HG03045 (cell line): ENCODE measurements around the gene DMD.
"Not testable (repeated sequence)": the region's sequence is repeated elsewhere in the genome, so short reads cannot be mapped to it uniquely, and the experiment has no call there.

Experiments
- ATAC-seq: cut with Tn5 transposase; IDR thresholded peaks from one replicate; pipeline ENCODE4 v1.9.1; 2021; ENCODE audit warnings: mild to moderate bottlenecking, moderate library complexity; ENCODE audit not compliant: unreplicated experiment

DMD gene

GRCh38 chrX:32662516-32662915 is 548.8 kb downstream of the DMD start:
- no peak for ATAC-seq

GRCh38 chrX:32644476-32645245 is 566.7 kb downstream of the DMD start:
- no peak for ATAC-seq

- no peak for ATAC-seq
These were observed 569.1 kb downstream of the DMD start for GRCh38 chrX:32642283-32642682.

GRCh38 chrX:32618154-32618553 is 593.2 kb downstream of the DMD start:
- ATAC-seq: no peak

GRCh38 chrX:32614707-32615106 is 596.6 kb downstream of the DMD start:
- no peak for ATAC-seq

DNA sequence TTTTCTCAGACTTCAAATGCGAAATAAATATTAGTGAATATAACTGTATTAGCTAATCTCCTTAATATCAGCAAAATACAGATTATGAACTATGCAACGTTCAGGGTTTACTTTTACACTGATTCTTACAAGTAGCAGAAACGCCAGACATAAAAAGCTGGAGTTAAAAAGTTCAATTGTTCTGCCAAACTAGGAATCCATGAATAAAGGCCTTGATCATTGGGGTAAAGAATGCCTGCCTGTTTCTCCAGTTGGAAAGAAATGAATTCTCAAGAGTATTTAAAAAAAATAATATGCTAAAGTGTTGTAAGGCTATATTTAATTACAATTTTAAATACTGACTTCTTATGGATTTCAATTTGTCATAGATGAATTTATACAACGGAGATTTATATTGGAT is 612.2 kb downstream of the DMD start:
- no peak for ATAC-seq

GRCh38 chrX:32598707-32599106 is 612.6 kb downstream of the DMD start:
- ATAC-seq: no peak

- ATAC-seq: no peak
These were observed 613.6 kb downstream of the DMD start for GRCh38 chrX:32597777-32598176.

GRCh38 chrX:32592786-32593185 is 618.6 kb downstream of the DMD start:
- ATAC-seq: no peak

DNA sequence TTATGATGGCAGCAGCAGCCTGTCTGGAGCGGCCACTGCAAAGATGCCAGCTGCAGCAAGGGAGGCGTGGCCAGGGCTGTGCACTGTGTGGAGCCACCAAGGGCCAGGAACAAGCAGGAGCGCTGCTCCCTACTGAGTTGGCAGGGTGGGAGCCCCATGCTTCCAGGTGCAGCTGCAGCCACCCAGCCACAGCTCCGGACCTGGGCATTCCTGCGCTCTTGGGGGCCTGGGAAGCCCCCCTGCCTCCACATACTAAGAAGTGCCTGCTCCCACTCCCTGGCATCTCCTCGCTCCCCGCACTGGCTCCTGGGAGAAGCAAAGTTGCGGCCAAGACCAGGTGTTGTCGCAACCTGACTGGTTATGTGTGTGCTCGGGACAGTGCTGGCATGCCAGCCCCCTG is 619.8 kb downstream of the DMD start:
- ATAC-seq: no peak

GRCh38 chrX:32582729-32583128 is 628.6 kb downstream of the DMD start:
- no peak for ATAC-seq

GRCh38 chrX:32576885-32577284 is 634.5 kb downstream of the DMD start:
- no peak for ATAC-seq

- no peak for ATAC-seq
These were observed 638.7 kb downstream of the DMD start for GRCh38 chrX:32572644-32573043.

- no peak for ATAC-seq
These were observed 639.8 kb downstream of the DMD start for GRCh38 chrX:32571579-32571978.

DNA sequence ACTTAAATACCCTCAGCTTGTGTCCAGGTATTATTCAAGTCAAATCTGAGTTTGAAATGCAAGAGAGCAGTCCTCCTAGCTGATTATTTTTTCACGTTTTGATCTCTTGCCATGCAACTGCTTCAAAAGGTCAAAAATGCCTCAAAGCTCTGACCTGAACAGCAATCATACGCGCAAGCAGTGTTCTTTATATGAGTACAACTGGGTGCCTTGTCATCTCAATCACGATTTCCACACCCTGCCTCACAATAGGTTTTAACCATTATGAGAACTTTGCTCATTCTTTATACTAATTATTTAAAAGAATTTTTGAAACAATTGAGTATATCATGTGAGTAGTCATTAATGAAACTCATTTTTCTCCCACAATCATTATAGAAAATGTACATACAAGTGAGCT is 649.1 kb downstream of the DMD start:
- no peak for ATAC-seq

DNA sequence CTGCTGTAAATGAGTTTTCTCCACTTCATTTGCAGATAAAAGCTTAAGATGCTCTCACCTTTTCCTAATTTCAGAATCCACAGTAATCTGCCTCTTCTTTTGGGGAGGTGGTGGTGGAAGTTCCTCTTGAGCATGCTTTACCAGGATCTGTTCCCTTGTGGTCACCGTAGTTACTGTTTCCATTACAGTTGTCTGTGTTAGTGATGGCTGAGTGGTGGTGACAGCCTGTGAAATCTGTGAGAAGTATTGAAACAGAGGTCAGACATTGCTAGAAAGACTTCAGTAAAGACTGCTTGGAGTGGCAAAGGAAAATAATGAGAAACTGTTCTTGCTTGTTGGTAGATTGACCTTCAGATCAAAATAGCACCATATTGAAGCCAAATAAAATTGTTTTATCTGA is 666.2 kb downstream of the DMD start:
- ATAC-seq: no peak

DNA sequence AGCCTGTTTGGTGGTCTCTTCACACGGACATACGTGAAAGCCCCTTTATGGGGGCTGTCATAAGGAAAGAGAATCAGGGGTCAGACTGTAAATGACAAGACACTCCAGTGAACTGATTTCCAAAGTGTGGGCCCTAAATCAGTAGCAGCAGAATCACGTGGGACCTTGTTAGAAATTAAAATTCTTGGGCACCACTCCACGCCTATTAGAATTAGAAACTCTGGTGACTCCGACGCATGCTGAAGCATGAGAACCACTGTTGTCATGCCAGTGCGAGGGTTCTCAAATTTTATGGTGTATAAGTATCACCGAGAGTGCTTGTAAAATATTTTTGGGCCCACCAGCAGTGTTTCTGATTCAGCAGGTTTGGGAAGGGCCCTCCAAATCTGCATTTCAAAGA is 672.8 kb downstream of the DMD start:
- no peak for ATAC-seq

DNA sequence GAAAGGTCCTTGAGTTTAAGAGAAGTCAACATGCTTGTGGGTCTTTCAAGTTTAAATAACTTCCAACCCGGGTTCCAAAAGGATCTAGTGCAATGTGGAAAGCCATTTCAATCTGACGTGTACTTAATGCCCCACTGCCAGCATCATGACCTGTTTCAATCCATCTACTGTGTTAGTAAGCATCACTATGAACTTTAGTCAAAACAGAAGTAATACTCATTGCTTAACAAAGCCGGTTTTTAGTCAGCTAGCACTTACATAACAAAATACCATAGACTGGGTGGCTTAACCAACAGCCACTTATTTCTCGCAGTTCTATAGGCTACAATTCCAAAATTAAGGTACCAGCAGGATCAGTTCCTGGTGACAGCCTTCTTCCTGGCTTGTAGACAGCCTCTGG is 677.5 kb downstream of the DMD start:
- peak; percentile 81 for ATAC-seq

- ATAC-seq: no peak
These were observed 679.1 kb downstream of the DMD start for GRCh38 chrX:32532262-32532661.

- ATAC-seq: no peak
These were observed 680.4 kb downstream of the DMD start for GRCh38 chrX:32530802-32531403.

- ATAC-seq: not testable (repeated sequence)
These were observed 682.9 kb downstream of the DMD start for GRCh38 chrX:32528451-32528850.

DNA sequence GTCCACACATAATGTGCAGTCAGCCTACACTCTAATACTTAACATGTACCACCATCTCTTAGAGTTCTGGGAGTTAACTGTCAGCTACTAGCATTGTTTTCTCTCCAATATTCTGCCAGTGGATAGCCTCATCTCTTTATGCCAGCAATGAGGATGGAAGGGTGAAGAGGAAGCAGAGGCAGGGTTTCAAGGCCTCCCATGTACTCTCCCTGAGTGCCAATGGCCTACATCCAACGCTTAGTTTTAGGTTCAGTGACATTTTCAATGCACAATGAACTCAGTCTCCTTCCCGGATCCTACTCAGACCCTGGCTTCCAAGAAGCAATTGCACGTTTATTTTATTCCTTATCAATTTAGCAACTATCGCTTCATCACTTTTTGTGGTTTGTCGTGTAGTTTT is 686.1 kb downstream of the DMD start:
- ATAC-seq: no peak

DNA sequence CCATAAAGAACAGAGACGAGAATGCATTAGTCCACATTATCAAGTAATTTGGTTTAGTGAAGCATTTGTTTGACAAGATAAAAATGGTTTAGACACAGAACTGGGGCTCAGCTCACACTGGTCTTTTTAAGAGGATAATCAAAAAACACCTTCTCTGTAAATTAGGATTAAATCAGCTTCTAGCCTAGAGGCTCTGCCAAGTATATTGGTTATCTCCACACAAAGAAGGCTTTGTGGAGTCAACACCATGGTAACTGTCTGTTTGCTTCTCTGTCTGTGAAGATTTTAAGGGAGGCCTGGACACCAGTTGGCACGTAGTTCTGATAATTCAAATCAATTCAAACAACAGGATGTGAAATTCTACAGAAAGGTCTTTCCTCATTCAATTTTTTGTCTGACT is 687.0 kb downstream of the DMD start:
- ATAC-seq: no peak
